Caco-2 (cell line): ENCODE measurements around the gene SPTBN1. TPM values are rescaled to one million over a fixed set of nuclear protein-coding genes. Genes with fewer than 3 reads are reported as not detected.
A peak's percentile ranks its signal among the peaks of the same experiment; 100 is the strongest.

Experiments used
- BruUV-seq: library from RNA; stranded (reverse); fragments of 400-500 nt; replicated peaks from 2 replicates; lab custom pipeline; 2021; lab: Mats Ljungman, UMichigan
- CTCF ChIA-PET: fragments of 300-600 bp; sonication (Branson Sonifier 250); formaldehyde crosslinking; loops from one replicate; lab custom pipeline; 2022; ENCODE audit warnings: antibody characterized with exemption; lab: Charles Lee
- POLR2A ChIA-PET: fragments of 300-600 bp; sonication (Branson Sonifier 250); formaldehyde crosslinking; loops from one replicate; lab custom pipeline; 2022; ENCODE audit warnings: antibody characterized with exemption; lab: Charles Lee
- DNase-seq, 2 experiments: peaks; one replicate each; pipeline versions ENCODE4 v3.0.0 to v3.0.0-alpha.2; 2020 to 2022
- H3K27me3 ChIP-seq: replicated peaks from 2 replicates; pipeline ENCODE4 v1.6.0; 2011; ENCODE audit warnings: low read length; ENCODE audit not compliant: control insufficient read depth, insufficient read depth
- H3K36me3 ChIP-seq: 2 replicates; pipeline ENCODE4 v1.5.1; 2011; ENCODE audit warnings: low read length; ENCODE audit not compliant: control insufficient read depth, insufficient read depth
- H3K4me1 ChIP-seq: fragments of 250-450 bp; sonication (Bioruptor Pico); 2 replicates; pipeline ENCODE4 v1.5.1; 2020; ENCODE audit warnings: mild to moderate bottlenecking
- H3K4me3 ChIP-seq: 2 replicates; pipeline ENCODE4 v1.5.1; 2011; ENCODE audit warnings: low read depth, mild to moderate bottlenecking, control low read depth, low read length
- H3K9me3 ChIP-seq: fragments of 250-450 bp; sonication (Bioruptor Pico); 2 replicates; pipeline ENCODE4 v1.5.1; 2020; ENCODE audit warnings: mild to moderate bottlenecking, moderate library complexity
- H3K27ac Mint-ChIP-seq: one replicate; pipeline ENCODE4 v1.8.0; 2022; ENCODE audit warnings: mixed read lengths; ENCODE audit not compliant: unreplicated experiment
- H3K27me3 Mint-ChIP-seq: one replicate; pipeline ENCODE4 v1.8.0; 2022; ENCODE audit warnings: mixed read lengths; ENCODE audit not compliant: insufficient read depth, unreplicated experiment
- H3K36me3 Mint-ChIP-seq: one replicate; pipeline ENCODE4 v1.8.0; 2022; ENCODE audit warnings: mild to moderate bottlenecking, mixed read lengths; ENCODE audit not compliant: insufficient read depth, unreplicated experiment
- H3K4me1 Mint-ChIP-seq: one replicate; pipeline ENCODE4 v1.8.0; 2022; ENCODE audit warnings: low read depth, mixed read lengths; ENCODE audit not compliant: unreplicated experiment
- H3K4me3 Mint-ChIP-seq: one replicate; pipeline ENCODE4 v1.8.0; 2022; ENCODE audit warnings: mild to moderate bottlenecking, moderate library complexity, mixed read lengths; ENCODE audit not compliant: unreplicated experiment
- H3K9me3 Mint-ChIP-seq: one replicate; pipeline ENCODE4 v1.8.0; 2022; ENCODE audit warnings: mixed read lengths; ENCODE audit not compliant: unreplicated experiment
- intact Hi-C: fragments of 100-400 bp; cut with micrococcal nuclease; formaldehyde crosslinking; loops from one replicate; pipeline ENCODE4 v1.10.0; 2022; ENCODE audit not compliant: unreplicated experiment
- total RNA-seq: library from RNA; stranded (reverse); gene quantifications from 2 replicates; pipeline ENCODE4 v1.2.3, GENCODE V29; 2022
- TF ChIP-seq, protein P1 (sequence below), 2 experiments: fragments of 200-600 bp in 1 of 2; IDR thresholded peaks; 1 replicate in 1 of 2; 2 replicates in 1 of 2; pipeline versions ENCODE4 v1.5.1 to v1.8.0; 2011 to 2022; ENCODE audit warnings: antibody characterized with exemption in 1 of 2, control low read depth in 1 of 2, inconsistent platforms in 1 of 2, low read depth in 1 of 2, low read length in 1 of 2, mild to moderate bottlenecking in 1 of 2, moderate library complexity in 1 of 2; ENCODE audit not compliant: insufficient read depth in 1 of 2, severe bottlenecking in 1 of 2, unreplicated experiment in 1 of 2

The SPTBN1 gene
- total RNA-seq, 1 experiment from 2014 or later, result 361 TPM

DNA sequence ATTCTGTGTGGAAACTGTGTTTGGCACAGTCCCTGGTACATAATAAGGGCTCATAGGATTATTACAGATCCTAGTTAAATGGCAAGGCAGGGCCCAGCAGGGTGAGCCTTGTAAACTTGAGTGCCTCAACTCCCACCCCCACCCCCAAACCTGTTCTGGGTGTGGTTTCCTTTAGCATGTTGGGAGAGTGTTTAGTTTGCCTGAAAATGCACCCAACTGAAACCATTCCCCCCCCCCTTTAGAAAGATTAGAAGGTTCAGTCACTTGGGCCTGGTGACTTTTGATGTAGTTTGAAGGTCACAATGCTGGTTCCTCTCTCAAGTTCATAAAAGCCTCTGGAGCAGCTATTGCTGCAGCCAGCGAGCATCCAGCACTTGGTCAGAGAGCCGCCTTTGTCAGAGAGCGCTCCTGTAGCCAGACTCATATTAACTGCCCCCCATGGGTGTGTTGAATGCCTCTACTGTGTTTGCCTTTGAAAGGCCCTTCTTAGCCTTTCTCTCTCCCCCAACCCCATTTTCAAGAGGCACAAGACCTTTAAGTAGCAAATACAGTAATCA lies 113.7 kb downstream of the SPTBN1 start:
- intact Hi-C loops, result loop anchor here (5.0 to 10.0 kb wide), 2 partner anchors 477 to 595 kb away; partner anchors contain the start of gene PSME4
- Histone ChIP-seq H3K36me3 (peaks cover 1% of the 10 kb centered on the region; the same call in 1 of the 2 replicates), H3K27me3 (no peaks in the 10 kb centered on the region), H3K4me1 (peaks cover 84% of the 10 kb centered on the region), H3K9me3 (no peaks in the 10 kb centered on the region), H3K4me3 (no peak overlapping the region)
- Mint-ChIP-seq H3K36me3 (peaks cover 77% of the 10 kb centered on the region), H3K9me3 (no peaks in the 10 kb centered on the region), H3K27ac (peak overlapping the region; percentile 99), H3K4me1 (peaks cover 72% of the 10 kb centered on the region), H3K27me3 (no peaks in the 10 kb centered on the region), H3K4me3 (peak overlapping the region; percentile 53)
- TF ChIP-seq, protein P1, sequence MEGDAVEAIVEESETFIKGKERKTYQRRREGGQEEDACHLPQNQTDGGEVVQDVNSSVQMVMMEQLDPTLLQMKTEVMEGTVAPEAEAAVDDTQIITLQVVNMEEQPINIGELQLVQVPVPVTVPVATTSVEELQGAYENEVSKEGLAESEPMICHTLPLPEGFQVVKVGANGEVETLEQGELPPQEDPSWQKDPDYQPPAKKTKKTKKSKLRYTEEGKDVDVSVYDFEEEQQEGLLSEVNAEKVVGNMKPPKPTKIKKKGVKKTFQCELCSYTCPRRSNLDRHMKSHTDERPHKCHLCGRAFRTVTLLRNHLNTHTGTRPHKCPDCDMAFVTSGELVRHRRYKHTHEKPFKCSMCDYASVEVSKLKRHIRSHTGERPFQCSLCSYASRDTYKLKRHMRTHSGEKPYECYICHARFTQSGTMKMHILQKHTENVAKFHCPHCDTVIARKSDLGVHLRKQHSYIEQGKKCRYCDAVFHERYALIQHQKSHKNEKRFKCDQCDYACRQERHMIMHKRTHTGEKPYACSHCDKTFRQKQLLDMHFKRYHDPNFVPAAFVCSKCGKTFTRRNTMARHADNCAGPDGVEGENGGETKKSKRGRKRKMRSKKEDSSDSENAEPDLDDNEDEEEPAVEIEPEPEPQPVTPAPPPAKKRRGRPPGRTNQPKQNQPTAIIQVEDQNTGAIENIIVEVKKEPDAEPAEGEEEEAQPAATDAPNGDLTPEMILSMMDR (IDR thresholded peaks at IDR 0.05; ENCODE audit: insufficient read depth in 1 of 2, low read depth in 1 of 2, low read length in 1 of 2, severe bottlenecking in 1 of 2, unreplicated experiment in 1 of 2), result no peak
- DNase-seq, result no peak
- ChIA-PET CTCF (interaction anchor here (0.7 kb wide), 1 partner anchor 127 kb away, joined by 6 read pairs; no protein-coding TSS in a partner anchor), POLR2A (no interaction called here)
- BruUV-seq, result no TSS peak

DNA sequence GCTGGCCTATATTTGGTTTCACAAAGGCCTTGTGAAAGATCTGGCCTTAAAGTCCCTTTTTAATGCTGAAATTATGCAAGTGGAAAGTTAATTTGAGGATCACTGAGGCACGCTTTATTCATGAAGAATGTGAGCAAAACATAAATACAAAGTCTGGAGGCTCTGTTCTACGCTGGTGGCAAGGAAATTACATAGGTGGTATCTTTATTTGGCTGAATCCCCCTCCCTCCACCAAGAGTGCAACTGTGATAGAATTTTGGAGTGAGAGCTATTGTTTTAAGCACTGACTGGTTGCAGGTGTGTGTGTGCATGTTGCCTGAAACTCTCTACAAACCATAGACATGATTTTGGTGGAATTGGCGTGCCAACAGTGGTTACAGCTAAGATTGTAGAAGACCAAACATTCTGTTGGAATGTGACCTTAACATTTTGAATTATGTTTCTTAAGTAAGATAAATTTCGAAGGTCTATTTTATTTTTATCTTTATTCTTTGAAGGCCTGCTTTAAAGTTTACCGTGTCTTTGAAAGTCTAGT lies 114.3 kb downstream of the SPTBN1 start:
- Histone ChIP-seq H3K9me3 (no peaks in the 10 kb centered on the region), H3K4me1 (peaks cover 87% of the 10 kb centered on the region), H3K36me3 (peaks cover 1% of the 10 kb centered on the region; the same call in 1 of the 2 replicates), H3K27me3 (no peaks in the 10 kb centered on the region), H3K4me3 (no peak overlapping the region)
- peak overlapping the region; percentile 99 for H3K27ac Mint-ChIP-seq
- ChIA-PET CTCF (interaction anchor here (0.7 kb wide), 2 partner anchors 9 to 127 kb away, joined by 3 to 6 read pairs; no protein-coding TSS in a partner anchor), POLR2A (no interaction called here)
- no peaks in the 10 kb centered on the region for H3K9me3 Mint-ChIP-seq
- DNase-seq, result no peak
- peak overlapping the region; percentile 67 for H3K4me3 Mint-ChIP-seq
- TSS peak; percentile 3 for BruUV-seq
- peaks cover 73% of the 10 kb centered on the region for H3K4me1 Mint-ChIP-seq
- peaks cover 77% of the 10 kb centered on the region for H3K36me3 Mint-ChIP-seq
- intact Hi-C loops, result loop anchor here (5.0 to 10.0 kb wide), 2 partner anchors 477 to 596 kb away; partner anchors contain the start of gene PSME4
- TF ChIP-seq, protein P1 (IDR thresholded peaks at IDR 0.05; ENCODE audit: insufficient read depth in 1 of 2, low read depth in 1 of 2, low read length in 1 of 2, severe bottlenecking in 1 of 2, unreplicated experiment in 1 of 2), result no peak
- H3K27me3 Mint-ChIP-seq, result no peaks in the 10 kb centered on the region

DNA sequence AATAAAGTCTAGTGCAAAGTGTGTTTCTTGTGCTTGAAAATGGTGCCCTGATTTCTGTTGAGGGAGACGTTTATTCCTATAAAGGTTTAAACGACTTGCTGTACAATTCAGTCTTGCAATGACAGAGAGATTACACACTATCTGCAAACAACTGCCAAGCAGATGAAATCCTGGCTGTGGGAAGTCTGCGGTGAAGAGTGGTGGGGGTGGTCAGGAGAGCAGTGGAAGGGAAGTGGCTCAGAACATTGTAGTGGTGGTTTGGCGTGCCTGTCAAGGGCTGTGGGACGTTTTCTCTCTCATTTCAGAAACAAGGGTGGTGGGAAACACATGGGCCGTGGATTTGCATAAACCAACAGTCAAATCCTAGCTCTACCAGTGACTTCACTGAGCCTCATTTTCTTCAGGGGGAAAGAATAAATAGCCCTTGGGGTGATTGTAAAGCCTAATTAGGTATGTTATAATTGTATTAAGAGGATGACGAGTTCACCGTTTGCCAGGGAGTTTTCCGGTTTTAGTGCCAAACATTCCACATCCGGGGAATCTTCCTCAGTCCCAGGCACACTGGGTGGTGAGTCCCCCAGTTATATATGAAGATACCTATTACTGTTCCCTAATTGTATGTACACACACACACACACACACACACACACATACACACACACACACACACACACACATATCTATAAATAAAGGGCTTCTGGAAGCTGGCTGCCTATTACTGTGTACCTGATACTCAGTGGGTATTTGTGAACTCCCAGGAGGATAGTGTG lies 115.0 kb downstream of the SPTBN1 start:
- H3K27me3 Mint-ChIP-seq, result no peaks in the 10 kb centered on the region
- POLR2A ChIA-PET, result interaction anchor here (0.7 to 2.2 kb wide), 2 partner anchors 12 to 48 kb away, joined by 3 to 20 read pairs; no protein-coding TSS in a partner anchor
- H3K4me1 ChIP-seq, result peaks cover 89% of the 10 kb centered on the region
- intact Hi-C loops, result loop anchor here (5.0 to 10.0 kb wide), 2 partner anchors 476 to 596 kb away; partner anchors contain the start of gene PSME4
- CTCF ChIA-PET, result interaction anchor here (0.7 kb wide), 1 partner anchor 9 kb away, joined by 3 read pairs; no protein-coding TSS in a partner anchor
- no peak overlapping the region for H3K4me3 ChIP-seq
- H3K4me3 Mint-ChIP-seq, result peak overlapping the region; percentile 67
- peaks cover 80% of the 10 kb centered on the region for H3K4me1 Mint-ChIP-seq
- H3K9me3 Mint-ChIP-seq, result no peaks in the 10 kb centered on the region
- H3K36me3 Mint-ChIP-seq, result peaks cover 84% of the 10 kb centered on the region
- DNase-seq, result peak; percentile 57 to 73
- H3K36me3 ChIP-seq, result peaks cover 1% of the 10 kb centered on the region; the same call in 1 of the 2 replicates
- BruUV-seq, result no TSS peak
- no peaks in the 10 kb centered on the region for H3K27me3 ChIP-seq
- H3K9me3 ChIP-seq, result no peaks in the 10 kb centered on the region
- TF ChIP-seq, protein P1 (IDR thresholded peaks at IDR 0.05; ENCODE audit: insufficient read depth in 1 of 2, low read depth in 1 of 2, low read length in 1 of 2, severe bottlenecking in 1 of 2, unreplicated experiment in 1 of 2), result no peak
- peak overlapping the region; percentile 99 for H3K27ac Mint-ChIP-seq
